K562 (cell line): Measurements from ENCODE around the gene CBX2. TPM values are rescaled to one million over a fixed set of nuclear protein-coding genes. Genes with fewer than 3 reads are reported as not detected.

Source experiments
- ATAC-seq: fragments of 200-7000 bp; cut with Tn5 transposase; 3 replicates; pipeline ENCODE4 v1.9.1; 2020; ENCODE audit warnings: moderate library complexity
- BruUV-seq: library from RNA; stranded (reverse); fragments of 400-500 nt; replicated peaks from 2 replicates; lab custom pipeline; 2021; lab: Mats Ljungman, UMichigan
- CTCF ChIA-PET: fragments of 300-600 bp; formaldehyde crosslinking; extraction: SDS; loops from one replicate; lab custom pipeline; 2021; ENCODE audit warnings: low intra/inter-chr PET ratio; lab: Yijun Ruan, JAX
- POLR2A ChIA-PET: fragments of 300-600, 350-650 bp; sonication (Branson Sonifier 250); formaldehyde crosslinking; extraction: SDS; loops from one replicate; lab custom pipeline; 2021; ENCODE audit warnings: antibody characterized with exemption, inconsistent platforms; lab: Yijun Ruan, JAX
- DNase-seq, 4 experiments: peaks; one replicate each; pipeline versions ENCODE4 v3.0.0 to v3.0.0-alpha.2; 2011 to 2018; ENCODE audit warnings: low spot score in 3 of 4, mixed read lengths in 3 of 4; ENCODE audit errors: extremely low read depth in 1 of 4
- FAIRE-seq: peaks from 2 replicates; lab custom pipeline; 2011; peaks lifted over from hg19 to GRCh38; lab: Jason Lieb, UNC
- H2AFZ ChIP-seq: 2 replicates; pipeline ENCODE4 v1.6.0; 2011; ENCODE audit warnings: low read depth, low read length, control low read depth, inconsistent platforms
- H3K27ac ChIP-seq: fragments of 200-600 bp; 3 replicates; pipeline ENCODE4 v1.8.0; 2011; ENCODE audit warnings: low read depth, mild to moderate bottlenecking, control low read depth, inconsistent platforms, low read length, moderate library complexity, mixed read lengths; ENCODE audit errors: extremely low read depth
- H3K27me3 ChIP-seq, 2 experiments: fragments of 300-600 bp in 1 of 2; 2 replicates in 1 of 2; 3 replicates in 1 of 2; pipeline versions ENCODE4 v1.6.0 to v1.8.0; 2011; ENCODE audit warnings: inconsistent platforms in 2 of 2, low read length in 2 of 2, mild to moderate bottlenecking in 1 of 2, mixed read lengths in 1 of 2, moderate library complexity in 1 of 2; ENCODE audit not compliant: control insufficient read depth in 2 of 2, insufficient read depth in 2 of 2
- H3K36me3 ChIP-seq: fragments of 300-600 bp; 3 replicates; pipeline ENCODE4 v1.8.0; 2011; ENCODE audit warnings: mild to moderate bottlenecking, low read length, inconsistent platforms; ENCODE audit not compliant: control insufficient read depth, insufficient read depth
- H3K4me1 ChIP-seq, 2 experiments: fragments of 200-600 bp in 1 of 2; replicated peaks in 1 of 2; 2 replicates in 1 of 2; 3 replicates in 1 of 2; pipeline versions ENCODE4 v1.5.1 to v1.8.0; 2011; ENCODE audit warnings: inconsistent platforms in 2 of 2, low read length in 2 of 2, mild to moderate bottlenecking in 1 of 2, mixed read lengths in 1 of 2, moderate library complexity in 1 of 2; ENCODE audit not compliant: control insufficient read depth in 2 of 2, insufficient read depth in 2 of 2
- H3K4me2 ChIP-seq: 2 replicates; pipeline ENCODE4 v1.6.1; 2011; ENCODE audit warnings: low read length, control low read depth, inconsistent platforms, mixed read lengths; ENCODE audit not compliant: insufficient read depth
- H3K4me3 ChIP-seq: fragments of 200-600 bp; sonication (generic), shearing (Covaris generic); 2 replicates; pipeline ENCODE4 v1.5.1; 2016; ENCODE audit warnings: control low read depth, inconsistent platforms
- H3K79me2 ChIP-seq: fragments of 200-600 bp; 3 replicates; pipeline ENCODE4 v1.8.0; 2011; ENCODE audit warnings: low read length, inconsistent platforms; ENCODE audit not compliant: control insufficient read depth, insufficient read depth
- H3K9ac ChIP-seq, 2 experiments: 2 replicates each; pipeline versions ENCODE4 v1.6.0 to v1.6.1; 2011; ENCODE audit warnings: low read depth in 2 of 2, low read length in 2 of 2, control low read depth in 1 of 2, inconsistent platforms in 1 of 2, mild to moderate bottlenecking in 1 of 2, mixed read lengths in 1 of 2; ENCODE audit not compliant: insufficient read depth in 1 of 2
- H3K9me1 ChIP-seq: one replicate; pipeline ENCODE4 v1.6.0; 2011; ENCODE audit warnings: inconsistent platforms, mild to moderate bottlenecking, low read length, moderate library complexity; ENCODE audit not compliant: control insufficient read depth, insufficient read depth
- H3K9me3 ChIP-seq: replicated peaks from 2 replicates; pipeline ENCODE4 v1.5.1; 2011; ENCODE audit warnings: low read depth, low read length, inconsistent platforms; ENCODE audit not compliant: control insufficient read depth, insufficient read depth
- H4K20me1 ChIP-seq: replicated peaks from 2 replicates; pipeline ENCODE4 v1.6.1; 2011; ENCODE audit warnings: low read length, inconsistent platforms, mixed read lengths; ENCODE audit not compliant: control insufficient read depth, insufficient read depth
- BCOR ChIP-seq: fragments of 450-650 bp; IDR thresholded peaks from 2 replicates; pipeline ENCODE4 v1.6.1; 2016
- BRD4 ChIP-seq: fragments of 200-600 bp; sonication (generic); IDR thresholded peaks from 2 replicates; pipeline ENCODE4 v1.6.1; 2017; ENCODE audit warnings: inconsistent platforms
- CTCF ChIP-seq, 3 experiments: IDR thresholded peaks in 2 of 3; conservative IDR thresholded peaks in 1 of 3; 2 replicates each; pipeline ENCODE4 v1.5.1; 2011 to 2012; ENCODE audit warnings: low read length in 3 of 3, mild to moderate bottlenecking in 3 of 3, control low read depth in 2 of 3, improper control_type of control experiment in 1 of 3, inconsistent platforms in 1 of 3, low read depth in 1 of 3, mixed read lengths in 1 of 3, moderate library complexity in 1 of 3; ENCODE audit not compliant: insufficient read depth in 2 of 3
- E4F1 ChIP-seq: fragments of 250-450 bp; sonication (Bioruptor Pico); IDR thresholded peaks from 2 replicates; pipeline ENCODE4 v1.5.0; 2021; ENCODE audit warnings: mild to moderate bottlenecking, borderline replicate concordance
- HDAC8 ChIP-seq: fragments of 450-650 bp; IDR thresholded peaks from 2 replicates; pipeline ENCODE4 v1.6.1; 2016; ENCODE audit warnings: mild to moderate bottlenecking, missing genetic modification characterization, moderate library complexity, missing compliant biosample characterization
- NELFE ChIP-seq: IDR thresholded peaks from 2 replicates; pipeline ENCODE4 v1.6.1; 2011; ENCODE audit warnings: mild to moderate bottlenecking; ENCODE audit not compliant: insufficient read depth, insufficient read length
- PRMT5 ChIP-seq: sonication (generic); formaldehyde crosslinking; IDR thresholded peaks from 2 replicates; pipeline ENCODE4 v1.5.0; 2020; ENCODE audit warnings: missing genetic modification reagents
- PTRF ChIP-seq: fragments of 450-650 bp; IDR thresholded peaks from 2 replicates; pipeline ENCODE4 v1.6.1; 2016; ENCODE audit warnings: mild to moderate bottlenecking, missing genetic modification characterization, missing compliant biosample characterization
- ZKSCAN3 ChIP-seq: fragments of 250-450 bp; sonication (Bioruptor Pico); IDR thresholded peaks from 2 replicates; pipeline ENCODE4 v1.4.0; 2020
- ZNF224 ChIP-seq: sonication (generic); formaldehyde crosslinking; IDR thresholded peaks from 2 replicates; pipeline ENCODE4 v1.8.0; 2022; ENCODE audit warnings: mild to moderate bottlenecking, missing genetic modification reagents
- WGBS: fragments of 100-300 bp; shearing (Covaris generic); methylation state at CpG from one replicate; pipeline ENCODE4 v1.1.6; 2016; ENCODE audit warnings: low coverage, mixed read lengths; ENCODE audit not compliant: insufficient coverage; ENCODE audit errors: missing lambda C conversion rate; 5-methylcytosine and 5-hydroxymethylcytosine counted together
- in situ Hi-C: fragments of 300-500 bp; cut with MboI; formaldehyde crosslinking; loops from 4 replicates; pipeline ENCODE4 v1.15.0; 2018; ENCODE audit warnings: inconsistent platforms, mixed read lengths
- intact Hi-C: fragments of 100-400 bp; cut with micrococcal nuclease; formaldehyde crosslinking; loops from 2 replicates; pipeline ENCODE4 v1.14.2; 2022
- polyA plus RNA-seq, 8 experiments: library from polyadenylated mRNA; depleted of rRNA in 4 of 8; stranded (reverse) in 5 of 8; unstranded in 3 of 8; fragments of >200 nt; fragmentation: Nextera tagmentation in 2 of 8; fragmentation: Illumina TruSeq in 1 of 8; extraction: Ambion mirVana in 2 of 8; extraction: Trizol in 1 of 8; gene quantifications; 2 replicates each; pipeline versions ENCODE4 v1.2.1 to v1.2.3, GENCODE V29; 2011 to 2014; ENCODE audit warnings: inconsistent platforms in 1 of 8, missing spikeins in 1 of 8
- total RNA-seq, 7 experiments: library from RNA; depleted of rRNA in 6 of 7; stranded (reverse); fragments of >200 nt in 6 of 7; fragmentation: Illumina TruSeq in 2 of 7; extraction: Trizol in 2 of 7; gene quantifications; 2 replicates each; pipeline versions ENCODE4 v1.2.1 to v1.2.3, GENCODE V29; 2011 to 2021; ENCODE audit warnings: low replicate concordance in 1 of 7

Gene CBX2
- total and polyA plus RNA-seq, 9 of the 15 experiments (the other 6 are each of a cell fraction or from before 2014, with no cell fraction given) = 0.66 to 26.9 (median 13.9) TPM

- TF ChIP-seq CTCF (IDR thresholded peaks at IDR 0.05 in 2 of 3, conservative IDR thresholded peaks at IDR 0.05 in 1 of 3; ENCODE audit: insufficient read depth in 2 of 3, low read depth in 1 of 3, low read length in 3 of 3) = no peak
- no peak for TF ChIP-seq E4F1 (CRISPR knock-in tag)
These were observed 44.3 kb upstream of the CBX2 start (continued) for GRCh38 chr17:79733692-79734070.

GRCh38 chr17:79735096-79735495 lies 42.9 kb upstream of the CBX2 start:
- WGBS = 42% methylated on average over 30 of the region's 32 CpGs
- BruUV-seq = no TSS peak
- ATAC-seq = no peak

More at GRCh38 chr17:79735096-79735495, 42.9 kb upstream of the CBX2 start:
- Histone ChIP-seq H3K36me3 (no peaks in the 10 kb centered on the region), H4K20me1 (no peaks in the 10 kb centered on the region), H3K4me3 (no peak overlapping the region), H3K4me2 (no peak overlapping the region), H3K27me3 (peaks cover 24 to 49% of the 10 kb centered on the region in 2 experiments), H3K9ac (no peak overlapping the region), H2AFZ (no peak overlapping the region), H3K9me3 (no peaks in the 10 kb centered on the region), H3K27ac (no peak overlapping the region), H3K9me1 (no peaks in the 10 kb centered on the region), H3K4me1 (peaks cover 0 to 41% of the 10 kb centered on the region in 2 experiments; a peak in 3 of 5 replicates), H3K79me2 (no peaks in the 10 kb centered on the region)
- DNase-seq (no peak), FAIRE-seq (no peak)
- ChIA-PET POLR2A (interaction anchor here (0.6 kb wide), 1 partner anchor 35 kb away, joined by 3 read pairs; no protein-coding TSS in a partner anchor), CTCF (no interaction called here)
- TF ChIP-seq HDAC8 (tag) (no peak), PTRF (tag) (no peak), NELFE (no peak), ZKSCAN3 (CRISPR knock-in tag) (no peak), BCOR (no peak), BRD4 (no peak), ZNF224 (no peak), PRMT5 (CRISPR knock-in tag) (no peak)
- in situ Hi-C loops = no loop called here
- intact Hi-C loops = no loop called here
